Natural killer cell treated with Interleukin-12 subunit alpha and Interleukin-12 subunit beta and Interleukin-15 and Interleukin-18, amount 100 ng/mL, for 72 hours (primary cell): ENCODE data around the gene BDH1. TPM values are rescaled to one million over a fixed set of nuclear protein-coding genes. Genes with fewer than 3 reads are reported as not detected.
"Not testable (repeated sequence)": the region's sequence is repeated elsewhere in the genome, so short reads cannot be mapped to it uniquely, and the experiment has no call there.

Experiments
- ATAC-seq, 2 donors: fragments of 150-1000 bp; cut with Tn5 transposase in 1 of 2; sonication (Bioruptor Pico), chemical (Tn5 transposase) in 1 of 2; 2 replicates each; pipeline ENCODE4 v1.10.0; 2021
- DNase-seq: peaks from one replicate; pipeline ENCODE4 v3.0.0; 2022; ENCODE audit warnings: low spot score
- H3K27ac Mint-ChIP-seq, 2 donors: 1 replicate in 1 of 2; 2 replicates in 1 of 2; pipeline ENCODE4 v1.8.0; 2022; ENCODE audit warnings: mixed read lengths in 2 of 2, mild to moderate bottlenecking in 1 of 2, moderate library complexity in 1 of 2
- H3K27me3 Mint-ChIP-seq, 2 donors: 1 replicate in 1 of 2; 2 replicates in 1 of 2; pipeline ENCODE4 v1.8.0; 2022; ENCODE audit warnings: mixed read lengths in 2 of 2
- H3K36me3 Mint-ChIP-seq: one replicate; pipeline ENCODE4 v1.8.0; 2022; ENCODE audit warnings: mixed read lengths
- H3K4me1 Mint-ChIP-seq, 2 donors: 1 replicate in 1 of 2; 2 replicates in 1 of 2; pipeline ENCODE4 v1.8.0; 2022; ENCODE audit warnings: low read depth in 2 of 2, mixed read lengths in 2 of 2, mild to moderate bottlenecking in 1 of 2
- H3K4me3 Mint-ChIP-seq: one replicate; pipeline ENCODE4 v1.8.0; 2022; ENCODE audit warnings: mixed read lengths
- H3K9me3 Mint-ChIP-seq: 2 replicates; pipeline ENCODE4 v1.8.0; 2022; ENCODE audit warnings: mixed read lengths
- total RNA-seq, 2 donors: library from RNA; stranded (reverse); gene quantifications; one replicate each; pipeline ENCODE4 v1.2.3, GENCODE V29; 2022

Gene BDH1
- total RNA-seq, 2 donors from 2014 or later = 62.4 to 136 TPM

DNA sequence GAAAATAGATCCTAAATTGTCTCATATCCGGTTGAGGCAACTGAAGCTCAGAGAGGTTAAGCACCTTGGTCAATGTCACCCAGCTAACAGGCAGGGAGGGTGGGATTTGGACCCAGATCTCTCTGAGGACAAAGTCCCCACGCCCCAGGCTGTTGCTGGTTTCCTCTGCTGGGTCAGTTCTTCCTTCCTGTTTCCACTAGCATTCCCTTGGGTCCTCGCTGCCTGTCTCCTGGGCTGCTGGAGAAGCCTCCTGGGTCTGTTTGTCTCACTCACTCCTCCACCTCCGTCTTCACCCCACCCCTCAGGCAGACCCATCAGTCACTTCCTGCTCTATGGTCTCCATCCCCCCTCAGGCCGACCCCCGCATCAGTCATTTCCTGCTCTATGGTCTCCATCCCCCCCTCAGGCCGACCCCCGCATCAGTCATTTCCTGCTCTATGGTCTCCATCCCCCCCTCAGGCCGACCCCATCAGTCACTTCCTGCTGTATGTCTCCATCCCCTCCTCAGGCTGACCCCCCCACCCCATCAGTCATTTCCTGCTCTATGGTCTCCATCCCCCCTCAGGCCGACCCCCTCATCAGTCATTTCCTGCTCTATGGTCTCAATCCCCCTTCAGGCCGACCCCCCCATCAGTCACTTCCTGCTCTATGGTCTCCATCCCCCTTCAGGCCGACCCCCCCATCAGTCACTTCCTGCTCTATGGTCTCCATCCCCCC lies 38.7 kb downstream of the BDH1 start:
- DNase-seq, H3K9me3 Mint-ChIP-seq, H3K36me3 Mint-ChIP-seq, H3K27me3 Mint-ChIP-seq, ATAC-seq: not testable (repeated sequence)
- peak overlapping the region; percentile 70 to 89 for H3K27ac Mint-ChIP-seq
- H3K4me3 Mint-ChIP-seq = peak overlapping the region; percentile 52
- peaks cover 12 to 25% of the 10 kb centered on the region in 2 donors for H3K4me1 Mint-ChIP-seq

DNA sequence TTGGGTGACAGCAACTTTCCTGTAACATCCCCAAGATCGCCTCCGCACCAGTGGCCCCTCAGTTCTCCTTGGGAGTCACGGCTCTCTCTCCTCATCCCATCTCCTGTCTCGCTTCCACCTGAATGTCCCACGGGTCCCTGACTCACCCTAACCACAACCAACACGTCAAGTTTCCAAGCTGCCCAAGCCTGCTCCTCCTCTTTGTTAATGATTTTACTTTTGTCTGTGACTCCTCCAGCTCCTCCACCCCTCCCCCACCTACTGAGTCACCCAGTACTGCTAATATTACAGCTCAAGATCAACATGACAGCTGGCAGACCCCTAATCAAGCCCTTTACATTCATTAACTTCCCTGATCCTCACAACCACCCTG lies 39.3 kb downstream of the BDH1 start:
- ATAC-seq = no peak
- H3K27ac Mint-ChIP-seq = peak overlapping the region; percentile 70 to 89
- no peak for DNase-seq
- H3K9me3 Mint-ChIP-seq = no peaks in the 10 kb centered on the region
- H3K27me3 Mint-ChIP-seq = no peaks in the 10 kb centered on the region
- peaks cover 11 to 20% of the 10 kb centered on the region in 2 donors for H3K4me1 Mint-ChIP-seq
- peak overlapping the region; percentile 52 for H3K4me3 Mint-ChIP-seq
- peaks cover 5% of the 10 kb centered on the region for H3K36me3 Mint-ChIP-seq

DNA sequence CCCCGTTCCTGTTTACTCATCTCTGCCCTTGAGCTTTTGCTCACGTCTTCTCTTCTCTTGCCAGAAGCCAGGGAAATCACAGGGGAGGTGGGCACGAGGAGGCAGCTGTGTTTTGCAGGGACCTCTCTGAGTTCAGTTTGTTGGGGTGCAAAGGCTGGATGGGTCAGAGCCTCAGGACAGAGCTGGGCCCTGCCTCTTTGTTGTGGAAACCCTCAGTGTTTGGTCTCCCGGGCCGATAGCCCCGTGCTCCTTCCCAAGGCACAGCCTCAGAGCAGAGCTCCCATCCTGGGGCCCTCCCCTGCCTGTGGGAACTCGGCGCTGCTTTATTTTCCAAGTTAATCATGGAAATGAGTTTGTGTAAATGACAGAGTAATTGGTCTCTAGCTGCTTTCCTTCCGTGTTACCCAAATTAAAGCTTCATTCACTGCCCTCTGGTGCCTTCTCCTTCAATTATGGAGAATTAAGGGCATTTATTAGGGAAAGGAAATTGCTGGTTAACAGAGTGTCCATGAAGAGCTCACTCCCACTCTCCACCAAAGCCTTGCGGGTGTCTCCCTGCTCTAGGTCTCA lies 40.9 kb downstream of the BDH1 start:
- Mint-ChIP-seq H3K9me3 (no peaks in the 10 kb centered on the region), H3K27me3 (no peaks in the 10 kb centered on the region)

DNA sequence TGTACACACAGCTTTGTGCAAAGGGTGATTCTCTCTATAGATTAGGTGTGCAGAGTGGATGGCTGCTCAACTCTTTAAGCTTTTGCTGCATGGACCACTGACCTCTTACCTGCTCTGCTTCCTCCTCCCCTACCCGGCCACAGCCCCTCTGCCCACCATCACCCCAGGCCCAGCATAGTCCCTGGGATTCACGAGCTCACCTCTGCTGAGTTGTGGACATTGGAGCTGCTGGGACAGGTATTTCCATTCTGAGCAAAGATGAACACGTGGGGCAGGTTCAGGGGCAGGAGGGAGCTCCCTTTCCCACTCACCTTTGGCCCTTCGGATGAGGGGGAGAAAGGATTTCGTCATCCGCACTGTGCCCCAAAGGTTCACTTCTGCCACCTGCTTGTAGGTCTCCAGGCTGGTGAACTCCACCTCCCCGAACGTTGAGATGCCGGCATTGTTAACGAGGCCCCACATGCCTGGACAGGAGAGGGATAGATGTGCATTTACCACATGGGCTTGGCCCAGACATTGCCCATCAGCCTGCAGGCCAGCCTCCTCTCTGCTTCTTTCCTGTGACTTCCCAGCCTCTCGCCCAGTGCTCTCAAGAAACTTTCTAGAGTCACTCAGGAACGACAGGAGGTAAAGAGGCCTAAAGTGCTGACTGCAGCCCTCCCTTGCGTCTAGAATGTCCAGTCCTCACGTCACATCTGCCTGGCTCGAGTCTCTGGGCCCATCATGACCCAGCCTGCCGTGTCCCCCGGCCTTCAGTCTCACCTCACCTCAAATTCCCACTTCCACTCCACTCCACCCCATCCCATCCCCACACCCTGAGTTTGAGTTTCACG lies 41.6 kb downstream of the BDH1 start:
- H3K9me3 Mint-ChIP-seq = no peaks in the 10 kb centered on the region
- H3K27me3 Mint-ChIP-seq = no peaks in the 10 kb centered on the region
- DNase-seq (no peak), ATAC-seq (no peak)
- H3K27ac Mint-ChIP-seq = no peak overlapping the region
- H3K4me1 Mint-ChIP-seq = peaks cover 7 to 23% of the 10 kb centered on the region in 2 donors
- H3K36me3 Mint-ChIP-seq = peaks cover 4% of the 10 kb centered on the region
- H3K4me3 Mint-ChIP-seq = no peak overlapping the region

More for the DNA sequence above, 40.9 kb downstream of the BDH1 start:
- DNase-seq = no peak
- no peak for ATAC-seq
- Mint-ChIP-seq H3K4me1 (peaks cover 8 to 23% of the 10 kb centered on the region in 2 donors), H3K4me3 (no peak overlapping the region), H3K27ac (peak overlapping the region in 1 of 2 donors; percentile 3), H3K36me3 (peaks cover 5% of the 10 kb centered on the region)

DNA sequence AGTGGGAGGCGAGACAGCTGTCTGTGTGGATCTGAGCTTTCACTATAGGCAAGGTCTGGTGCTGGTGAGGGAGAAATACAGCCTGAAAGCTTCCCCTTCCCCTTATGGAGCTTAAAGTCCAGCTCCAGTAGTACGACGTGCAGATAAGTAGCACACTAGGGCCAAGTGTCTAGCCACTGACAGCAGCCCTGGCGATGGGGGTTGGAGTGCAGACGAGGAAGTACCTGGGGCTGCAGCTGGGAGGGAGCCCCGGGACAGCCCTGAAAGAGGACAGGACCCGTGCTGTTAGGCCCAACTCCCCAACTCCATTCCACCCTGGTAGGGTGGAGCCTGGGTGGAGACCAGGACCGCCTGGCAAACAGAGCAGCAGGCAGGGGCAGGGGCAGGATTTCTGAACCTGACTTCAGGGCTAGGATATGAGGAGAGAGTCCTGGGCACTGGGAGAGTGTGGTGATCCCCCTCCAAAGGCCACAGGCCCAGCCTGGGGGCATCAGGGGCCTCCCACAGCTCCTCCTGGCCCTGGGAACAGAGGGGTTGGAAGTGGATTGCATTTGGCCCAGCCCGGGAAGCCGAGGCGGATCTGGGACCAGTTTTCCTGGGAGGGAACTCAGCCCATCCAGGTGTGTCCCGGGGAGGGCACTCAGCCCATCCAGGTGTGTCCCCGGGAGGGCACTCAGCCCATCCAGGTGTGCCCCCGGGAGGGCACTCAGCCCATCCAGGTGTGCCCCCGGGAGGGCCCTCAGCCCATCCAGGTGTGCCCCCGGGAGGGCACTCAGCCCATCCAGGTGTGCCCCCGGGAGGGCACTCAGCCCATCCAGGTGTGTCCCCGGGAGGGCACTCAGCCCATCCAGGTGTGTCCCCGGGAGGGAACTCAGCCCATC lies 42.8 kb downstream of the BDH1 start:
- Mint-ChIP-seq H3K4me1 (peaks cover 4 to 17% of the 10 kb centered on the region in 2 donors), H3K9me3 (no peaks in the 10 kb centered on the region), H3K27ac (no peak overlapping the region), H3K36me3 (no peaks in the 10 kb centered on the region), H3K4me3 (no peak overlapping the region), H3K27me3 (no peaks in the 10 kb centered on the region)
- ATAC-seq (no peak), DNase-seq (no peak)

DNA sequence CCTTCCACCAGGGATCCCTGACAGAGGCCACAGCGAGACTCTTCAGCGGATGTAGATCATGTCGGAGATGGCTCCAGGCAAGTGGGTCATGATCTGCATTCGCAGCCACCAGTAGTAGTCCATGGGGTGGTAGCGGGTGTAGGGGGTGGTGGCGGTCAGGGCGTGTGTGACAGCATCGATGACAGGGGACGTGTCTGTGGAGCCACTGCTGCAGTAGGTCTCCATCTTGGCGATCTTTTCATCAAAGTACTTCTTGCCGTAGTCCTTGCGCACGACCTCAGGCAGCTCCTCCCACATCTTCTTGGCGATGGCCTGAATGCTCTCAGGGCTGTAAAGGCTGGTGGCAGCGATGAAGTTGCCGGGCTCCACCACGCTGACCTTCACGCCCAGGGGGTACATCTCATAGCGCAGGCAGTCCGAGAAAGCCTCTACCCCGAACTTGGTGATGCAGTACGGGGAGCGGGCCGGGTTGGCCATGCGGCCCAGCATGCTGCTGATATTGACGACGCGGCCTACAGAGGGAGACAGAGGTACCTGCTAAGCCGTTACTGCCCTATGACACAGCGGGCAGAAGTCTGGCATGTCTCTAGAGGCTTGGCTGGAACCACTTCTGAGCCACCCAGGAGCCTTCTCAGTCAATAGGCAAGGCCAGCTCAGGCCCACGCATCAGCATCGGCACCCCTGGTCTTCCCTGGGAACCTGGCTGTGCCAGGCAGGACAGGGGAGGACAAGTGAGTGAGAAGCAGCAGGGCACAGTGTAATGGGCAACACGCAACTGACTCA lies 43.7 kb downstream of the BDH1 start:
- DNase-seq (no peak), ATAC-seq (no peak)
- Mint-ChIP-seq H3K4me1 (peaks cover 4 to 16% of the 10 kb centered on the region in 2 donors), H3K9me3 (no peaks in the 10 kb centered on the region), H3K36me3 (no peaks in the 10 kb centered on the region), H3K4me3 (no peak overlapping the region), H3K27me3 (no peaks in the 10 kb centered on the region), H3K27ac (no peak overlapping the region)

DNA sequence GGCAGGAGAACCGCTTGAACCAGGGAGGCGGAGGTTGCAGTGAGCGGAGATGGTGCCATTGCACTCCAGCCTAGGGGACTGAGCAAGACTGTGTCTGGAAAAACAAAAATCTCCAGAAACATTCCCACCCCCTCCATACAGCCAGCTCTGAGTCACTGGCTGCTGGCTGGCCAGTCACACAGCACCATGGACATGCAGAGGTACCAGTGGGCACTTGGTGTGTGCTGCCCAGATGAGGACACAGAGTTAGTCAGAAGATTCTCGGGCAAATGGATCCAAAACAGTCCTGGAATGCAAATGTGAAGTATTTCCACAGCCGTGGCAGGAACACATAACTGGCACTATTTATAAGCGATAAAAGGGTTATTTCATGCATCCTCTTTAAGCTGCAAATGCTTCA lies 44.6 kb downstream of the BDH1 start:
- ATAC-seq = no peak
- Mint-ChIP-seq H3K27me3 (no peaks in the 10 kb centered on the region), H3K36me3 (no peaks in the 10 kb centered on the region), H3K27ac (no peak overlapping the region), H3K4me3 (no peak overlapping the region), H3K9me3 (no peaks in the 10 kb centered on the region), H3K4me1 (peaks cover 0 to 7% of the 10 kb centered on the region in 2 donors)
- DNase-seq = no peak

DNA sequence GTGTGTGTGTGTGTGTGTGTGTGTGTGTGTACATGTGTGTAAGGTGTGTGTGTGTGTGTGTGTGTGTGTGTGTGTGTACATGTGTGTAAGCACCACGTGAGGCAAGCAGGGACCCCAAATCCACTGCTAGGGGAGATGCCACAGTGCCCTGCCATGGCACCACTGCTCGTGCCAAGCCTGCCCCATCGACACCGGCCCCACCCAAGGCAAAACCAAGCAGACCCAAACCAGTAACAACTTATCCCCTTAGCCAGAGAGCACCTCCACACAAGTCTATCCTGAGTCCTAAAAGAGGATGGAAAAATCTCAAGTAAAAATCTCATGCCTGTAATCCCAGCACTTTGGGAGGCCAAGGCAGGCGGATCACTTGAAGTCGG lies 45.1 kb downstream of the BDH1 start:
- Mint-ChIP-seq H3K9me3 (no peaks in the 10 kb centered on the region), H3K27ac (no peak overlapping the region), H3K4me1 (peaks cover 0 to 4% of the 10 kb centered on the region in 2 donors), H3K4me3 (no peak overlapping the region), H3K27me3 (no peaks in the 10 kb centered on the region), H3K36me3 (no peaks in the 10 kb centered on the region)
- DNase-seq = no peak
- no peak for ATAC-seq

DNA sequence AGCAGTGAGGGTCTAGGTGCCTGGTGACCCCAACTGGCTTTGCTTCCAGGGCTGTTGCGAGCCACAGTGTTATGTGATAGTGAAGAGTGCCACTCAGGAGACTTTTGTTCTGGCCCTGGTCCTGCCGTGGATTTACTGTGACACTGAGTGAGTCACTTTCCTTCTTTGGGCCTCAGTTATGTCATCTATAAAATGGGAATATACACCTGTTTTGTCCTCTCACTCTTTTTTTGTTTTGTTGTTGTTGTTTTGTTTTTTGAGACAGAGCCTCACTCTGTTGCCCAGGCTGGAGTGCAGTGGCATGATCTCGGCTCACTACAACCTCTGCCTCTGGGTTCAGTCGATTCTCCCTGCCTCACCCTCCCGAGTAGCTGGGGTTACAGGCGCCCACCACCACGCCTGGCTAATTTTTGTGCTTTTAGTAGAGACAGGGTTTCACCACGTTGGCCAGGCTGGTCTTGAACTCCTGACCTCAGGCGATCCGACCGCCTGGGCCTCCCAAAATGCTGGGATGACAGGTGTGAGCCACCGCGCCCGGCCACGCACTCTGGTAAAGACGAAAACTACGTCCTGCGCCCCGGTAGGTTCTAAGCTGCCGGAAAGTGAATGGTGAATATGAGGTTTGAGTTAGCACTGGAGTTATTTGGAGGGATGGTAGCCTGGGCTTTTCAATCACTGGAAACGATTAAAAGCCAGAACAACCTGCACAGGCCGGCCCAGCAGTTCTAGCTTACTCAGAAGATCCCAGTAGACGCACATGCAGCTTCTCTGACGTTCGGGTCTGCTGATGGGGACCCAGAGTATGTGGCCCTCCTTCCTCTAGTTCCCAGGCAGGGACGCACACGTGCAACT lies 46.6 kb downstream of the BDH1 start:
- Mint-ChIP-seq H3K9me3 (no peaks in the 10 kb centered on the region), H3K27ac (no peak overlapping the region), H3K27me3 (no peaks in the 10 kb centered on the region), H3K4me1 (peaks cover 0 to 4% of the 10 kb centered on the region in 2 donors), H3K4me3 (no peak overlapping the region), H3K36me3 (no peaks in the 10 kb centered on the region)
- DNase-seq (no peak), ATAC-seq (no peak)

DNA sequence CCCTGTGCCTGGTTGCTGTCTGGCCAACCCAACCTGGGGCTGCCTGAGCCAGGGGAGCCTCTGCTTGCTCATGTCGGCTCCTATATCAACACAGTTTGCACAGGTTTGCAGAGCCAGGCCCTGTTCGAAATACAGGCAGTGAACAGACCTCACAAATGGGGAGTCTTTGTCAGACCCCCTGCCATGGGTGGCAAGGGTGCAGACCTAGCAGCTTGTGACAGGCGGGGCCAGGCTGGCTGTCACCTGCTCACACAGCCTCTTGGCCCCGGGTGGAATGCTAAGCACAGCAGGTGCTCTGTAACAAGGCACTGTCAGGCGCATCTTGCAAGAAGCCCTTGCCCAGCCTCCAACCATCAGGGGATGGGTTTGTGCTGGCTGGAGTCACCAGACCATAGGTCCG lies 47.3 kb downstream of the BDH1 start:
- ATAC-seq = no peak

DNA sequence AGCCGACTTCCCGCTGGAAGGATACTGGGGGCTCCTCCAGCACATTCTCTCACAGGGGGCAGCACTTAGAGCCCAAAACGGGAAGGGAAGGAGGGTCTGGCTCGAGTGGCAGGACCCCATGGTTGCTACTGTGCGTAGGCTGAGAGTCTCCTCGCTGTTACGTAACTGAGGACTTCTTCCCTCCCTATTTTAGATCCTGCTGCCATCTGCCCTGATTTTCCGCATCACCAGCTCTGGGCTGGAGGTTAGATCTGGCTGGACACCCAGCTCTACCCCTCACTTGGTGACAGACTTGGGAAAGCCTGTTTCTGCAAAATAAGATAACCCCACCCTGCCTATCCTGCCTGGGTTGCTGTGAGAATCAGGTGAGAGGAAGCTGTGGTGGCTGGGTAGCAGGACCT lies 47.7 kb downstream of the BDH1 start:
- no peak overlapping the region for H3K27ac Mint-ChIP-seq
- DNase-seq (no peak), ATAC-seq (no peak)

More for the DNA sequence above, 47.3 kb downstream of the BDH1 start:
- Mint-ChIP-seq H3K4me1 (peaks cover 0 to 4% of the 10 kb centered on the region in 2 donors), H3K27me3 (no peaks in the 10 kb centered on the region), H3K27ac (no peak overlapping the region), H3K9me3 (no peaks in the 10 kb centered on the region), H3K36me3 (no peaks in the 10 kb centered on the region), H3K4me3 (no peak overlapping the region)
- no peak for DNase-seq

DNA sequence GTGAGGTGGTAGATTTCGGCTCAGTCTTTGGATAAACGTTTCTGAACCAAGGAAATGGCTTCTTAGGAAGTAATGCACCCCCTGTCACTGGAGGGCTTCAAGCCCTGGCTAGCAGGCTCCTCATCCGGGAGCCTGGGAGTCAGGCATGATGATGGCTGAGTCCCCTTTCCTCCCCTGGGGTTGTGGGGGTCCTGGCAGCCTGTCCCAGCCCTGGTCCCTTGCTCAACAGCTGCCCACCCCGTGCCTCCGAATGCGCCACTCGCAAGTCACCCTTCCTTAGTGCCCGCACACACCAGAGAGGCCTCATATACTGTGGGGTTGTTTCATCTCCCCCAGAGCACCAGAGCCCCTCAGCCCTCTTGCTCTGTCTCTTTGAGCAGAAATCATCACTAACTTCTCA lies 48.2 kb downstream of the BDH1 start:
- ATAC-seq (no peak), DNase-seq (no peak)
- H3K9me3 Mint-ChIP-seq = no peaks in the 10 kb centered on the region
- no peaks in the 10 kb centered on the region for H3K27me3 Mint-ChIP-seq
- H3K36me3 Mint-ChIP-seq = no peaks in the 10 kb centered on the region
- H3K27ac Mint-ChIP-seq = no peak overlapping the region
- H3K4me1 Mint-ChIP-seq = peaks cover 0 to 4% of the 10 kb centered on the region in 2 donors
- H3K4me3 Mint-ChIP-seq = no peak overlapping the region

More for the DNA sequence above, 47.7 kb downstream of the BDH1 start:
- no peak overlapping the region for H3K4me3 Mint-ChIP-seq
- no peaks in the 10 kb centered on the region for H3K36me3 Mint-ChIP-seq
- no peaks in the 10 kb centered on the region for H3K27me3 Mint-ChIP-seq
- H3K4me1 Mint-ChIP-seq = peaks cover 0 to 4% of the 10 kb centered on the region in 2 donors
- no peaks in the 10 kb centered on the region for H3K9me3 Mint-ChIP-seq
